ENCODE data around the gene ECSCR.
"Not testable (repeated sequence)": the region's sequence is repeated elsewhere in the genome, so short reads cannot be mapped to it uniquely, and the experiment has no call there.

Gene ECSCR

GRCh38 chr5:139443831-139444453 is 18.6 kb downstream of the ECSCR start:
- DNase-seq, result no peak

GRCh38 chr5:139440416-139440815 is 22.1 kb downstream of the ECSCR start:
- DNase-seq, result not testable (repeated sequence)

- peak; percentile 85 for DNase-seq
Observed at GRCh38 chr5:139439013-139439903, 23.3 kb downstream of the ECSCR start, which contains the start of gene DNAJC18. Gene DNAJC18 (minus strand): TSS chr5:139439525. CDS start chr5:139439445, 80 bp downstream.

GRCh38 chr5:139438707-139439012 is 23.9 kb downstream of the ECSCR start:
- no peak for DNase-seq

GRCh38 chr5:139435676-139436075 is 26.9 kb downstream of the ECSCR start:
- no peak for DNase-seq

- DNase-seq, result no peak
Observed at GRCh38 chr5:139431706-139432105, 30.8 kb downstream of the ECSCR start.

GRCh38 chr5:139430015-139430414 is 32.5 kb downstream of the ECSCR start:
- no peak for DNase-seq

- no peak for DNase-seq
Observed at GRCh38 chr5:139426203-139426885, 36.2 kb downstream of the ECSCR start.

- no peak for DNase-seq
Observed at GRCh38 chr5:139425497-139425896, 37.0 kb downstream of the ECSCR start.

- DNase-seq, result peak; percentile 72
Observed at GRCh38 chr5:139422307-139422893, 40.1 kb downstream of the ECSCR start.

GRCh38 chr5:139419226-139420192 is 43.0 kb downstream of the ECSCR start:
- no peak for DNase-seq

GRCh38 chr5:139418793-139419192 is 43.8 kb downstream of the ECSCR start:
- DNase-seq, result no peak

GRCh38 chr5:139417214-139417613 is 45.3 kb downstream of the ECSCR start:
- peak; percentile 62 for DNase-seq

GRCh38 chr5:139416651-139417050 is 45.9 kb downstream of the ECSCR start:
- DNase-seq, result no peak

GRCh38 chr5:139415869-139416268 is 46.7 kb downstream of the ECSCR start:
- no peak for DNase-seq

GRCh38 chr5:139415221-139415861 is 47.2 kb downstream of the ECSCR start:
- peak; percentile 77 for DNase-seq

- DNase-seq, result peak; percentile 24
Observed at GRCh38 chr5:139414581-139415130, 47.9 kb downstream of the ECSCR start.

- DNase-seq, result no peak
Observed at GRCh38 chr5:139413963-139414362, 48.6 kb downstream of the ECSCR start.

- DNase-seq, result no peak
Observed at GRCh38 chr5:139413153-139413552, 49.4 kb downstream of the ECSCR start.

GRCh38 chr5:139410993-139411828 is 51.3 kb downstream of the ECSCR start:
- DNase-seq, result no peak

Data from NCI-H1694 treated with DMSO at 0.1 percent for 48 hours (cell line).